Naive B cell (primary cell): ENCODE results near the gene RPH3AL. TPM values are rescaled to one million over a fixed set of nuclear protein-coding genes. Genes with fewer than 3 reads are reported as not detected.
"Not testable (repeated sequence)": the region's sequence is repeated elsewhere in the genome, so short reads cannot be mapped to it uniquely, and the experiment has no call there.

Experiments
- ATAC-seq, 2 donors: fragments of 150-1000 bp; cut with Tn5 transposase; 2 replicates each; pipeline ENCODE4 v1.10.0; 2021; ENCODE audit warnings: low read depth in 2 of 2, mild to moderate bottlenecking in 2 of 2, moderate library complexity in 2 of 2
- DNase-seq: peaks from one replicate; pipeline ENCODE4 v3.0.0; 2022
- H3K27ac Mint-ChIP-seq, 6 donors: one replicate each; pipeline ENCODE4 v1.8.0; 2020 to 2022; ENCODE audit warnings: mild to moderate bottlenecking in 6 of 6, mixed read lengths in 6 of 6, moderate library complexity in 5 of 6, inconsistent platforms in 2 of 6
- H3K27me3 Mint-ChIP-seq, 3 donors: one replicate each; pipeline ENCODE4 v1.8.0; 2021 to 2022; ENCODE audit warnings: mixed read lengths in 3 of 3, mild to moderate bottlenecking in 1 of 3
- H3K36me3 Mint-ChIP-seq, 2 donors: one replicate each; pipeline ENCODE4 v1.8.0; 2020 to 2022; ENCODE audit warnings: mixed read lengths in 2 of 2, inconsistent platforms in 1 of 2, mild to moderate bottlenecking in 1 of 2
- H3K4me1 Mint-ChIP-seq, 3 donors: one replicate each; pipeline ENCODE4 v1.8.0; 2020 to 2022; ENCODE audit warnings: mixed read lengths in 3 of 3, inconsistent platforms in 1 of 3, mild to moderate bottlenecking in 1 of 3, moderate library complexity in 1 of 3
- H3K4me3 Mint-ChIP-seq, 8 donors: one replicate each; pipeline ENCODE4 v1.8.0; 2020 to 2022; ENCODE audit warnings: mild to moderate bottlenecking in 8 of 8, mixed read lengths in 8 of 8, moderate library complexity in 8 of 8, inconsistent platforms in 2 of 8
- H3K9me3 Mint-ChIP-seq, 7 donors: one replicate each; pipeline ENCODE4 v1.8.0; 2020 to 2022; ENCODE audit warnings: mixed read lengths in 7 of 7, mild to moderate bottlenecking in 5 of 7, inconsistent platforms in 2 of 7, moderate library complexity in 1 of 7
- polyA plus RNA-seq, 6 donors: library from polyadenylated mRNA; unstranded; fragments of 300-500 nt; fragmentation: Illumina TruSeq; gene quantifications; one replicate each; pipeline ENCODE4 v1.2.3, GENCODE V29; 2021; ENCODE audit warnings: low read depth in 6 of 6

The RPH3AL gene
- polyA plus RNA-seq, 6 donors from 2014 or later, result 1.3 to 13.2 (median 2.9) TPM; not detected in 1

DNA sequence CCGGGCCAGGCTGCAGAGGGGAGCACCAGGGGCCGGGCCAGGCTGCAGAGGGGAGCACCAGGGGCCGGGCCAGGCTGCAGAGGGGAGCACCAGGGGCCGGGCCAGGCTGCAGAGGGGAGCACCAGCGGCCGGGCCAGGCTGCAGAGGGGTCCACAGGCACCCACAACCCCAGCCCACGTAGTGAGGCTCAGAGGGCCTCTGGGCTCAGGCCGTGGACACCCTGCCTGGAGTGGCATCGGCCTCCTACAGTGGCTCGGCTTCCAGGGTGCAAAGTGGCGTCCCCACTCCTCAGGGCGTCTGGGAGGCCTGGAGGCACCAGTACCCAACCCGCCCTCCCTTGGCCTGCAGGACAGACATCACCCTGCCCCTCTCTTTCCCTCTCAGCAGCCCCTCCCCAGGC lies 180.7 kb downstream of the RPH3AL start:
- no peaks in the 10 kb centered on the region for H3K4me1 Mint-ChIP-seq
- H3K27me3 Mint-ChIP-seq, result peaks cover 7 to 17% (median 9%) of the 10 kb centered on the region in 3 donors
- no peak overlapping the region for H3K4me3 Mint-ChIP-seq
- no peak overlapping the region for H3K27ac Mint-ChIP-seq
- H3K36me3 Mint-ChIP-seq, result no peaks in the 10 kb centered on the region
- H3K9me3 Mint-ChIP-seq, result no peaks in the 10 kb centered on the region
- ATAC-seq (no peak), DNase-seq (no peak)

DNA sequence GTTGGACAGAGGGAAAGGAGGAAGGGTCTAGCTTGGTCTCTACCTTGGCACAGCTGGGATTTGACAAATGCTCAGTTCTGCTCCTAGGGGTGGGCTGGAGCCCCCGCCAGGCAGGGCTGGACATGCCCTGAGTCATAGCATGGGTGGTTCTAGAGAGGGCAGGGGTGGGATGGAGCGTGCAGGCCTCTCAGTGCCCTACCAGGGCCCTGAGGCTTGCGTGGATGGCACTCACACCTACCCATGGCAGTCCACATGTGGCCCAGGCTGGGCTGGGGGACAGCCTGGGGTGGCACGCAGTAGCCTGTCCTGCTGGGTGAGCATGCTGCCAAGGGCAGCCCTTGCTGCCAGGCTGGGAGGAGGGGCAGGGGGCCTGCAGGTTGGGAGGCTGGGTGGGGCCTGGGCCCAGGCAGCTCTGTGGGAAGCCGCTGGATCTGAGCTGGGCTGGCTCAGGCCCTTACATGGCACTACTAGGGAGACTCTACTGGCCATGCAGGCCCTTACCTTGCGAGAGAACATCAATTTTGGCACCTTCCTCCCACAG lies 182.4 kb downstream of the RPH3AL start:
- H3K27ac Mint-ChIP-seq, result peak overlapping the region in 1 of 6 donors; percentile 60
- H3K27me3 Mint-ChIP-seq, result peaks cover 7 to 17% (median 9%) of the 10 kb centered on the region in 3 donors
- H3K36me3 Mint-ChIP-seq, result no peaks in the 10 kb centered on the region
- H3K9me3 Mint-ChIP-seq, result no peaks in the 10 kb centered on the region
- H3K4me1 Mint-ChIP-seq, result no peaks in the 10 kb centered on the region
- peak overlapping the region in 1 of 8 donors; percentile 22 for H3K4me3 Mint-ChIP-seq
- ATAC-seq, result no peak
- no peak for DNase-seq

GRCh38 chr17:168614-169013 lies 184.0 kb downstream of the RPH3AL start:
- H3K4me3 Mint-ChIP-seq, DNase-seq, H3K27ac Mint-ChIP-seq, H3K36me3 Mint-ChIP-seq, ATAC-seq, H3K9me3 Mint-ChIP-seq, H3K4me1 Mint-ChIP-seq: not testable (repeated sequence)
- H3K27me3 Mint-ChIP-seq, result peaks cover 0 to 22% (median 5%) of the 10 kb centered on the region in 3 donors

GRCh38 chr17:165939-166338 lies 186.7 kb downstream of the RPH3AL start:
- no peaks in the 10 kb centered on the region for H3K4me1 Mint-ChIP-seq
- H3K4me3 Mint-ChIP-seq, result no peak overlapping the region
- H3K9me3 Mint-ChIP-seq, result no peaks in the 10 kb centered on the region
- no peak overlapping the region for H3K27ac Mint-ChIP-seq
- no peaks in the 10 kb centered on the region for H3K36me3 Mint-ChIP-seq
- DNase-seq (no peak), ATAC-seq (no peak)
- H3K27me3 Mint-ChIP-seq, result peaks cover 8 to 30% (median 16%) of the 10 kb centered on the region in 3 donors

GRCh38 chr17:164303-165235 lies 188.0 kb downstream of the RPH3AL start:
- DNase-seq, result no peak
- no peak overlapping the region for H3K4me3 Mint-ChIP-seq
- no peaks in the 10 kb centered on the region for H3K4me1 Mint-ChIP-seq
- H3K27ac Mint-ChIP-seq, result peak overlapping the region in 1 of 6 donors; percentile 58
- ATAC-seq, result no peak
- H3K36me3 Mint-ChIP-seq, result no peaks in the 10 kb centered on the region
- H3K27me3 Mint-ChIP-seq, result peaks cover 8 to 25% (median 18%) of the 10 kb centered on the region in 3 donors
- no peaks in the 10 kb centered on the region for H3K9me3 Mint-ChIP-seq

DNA sequence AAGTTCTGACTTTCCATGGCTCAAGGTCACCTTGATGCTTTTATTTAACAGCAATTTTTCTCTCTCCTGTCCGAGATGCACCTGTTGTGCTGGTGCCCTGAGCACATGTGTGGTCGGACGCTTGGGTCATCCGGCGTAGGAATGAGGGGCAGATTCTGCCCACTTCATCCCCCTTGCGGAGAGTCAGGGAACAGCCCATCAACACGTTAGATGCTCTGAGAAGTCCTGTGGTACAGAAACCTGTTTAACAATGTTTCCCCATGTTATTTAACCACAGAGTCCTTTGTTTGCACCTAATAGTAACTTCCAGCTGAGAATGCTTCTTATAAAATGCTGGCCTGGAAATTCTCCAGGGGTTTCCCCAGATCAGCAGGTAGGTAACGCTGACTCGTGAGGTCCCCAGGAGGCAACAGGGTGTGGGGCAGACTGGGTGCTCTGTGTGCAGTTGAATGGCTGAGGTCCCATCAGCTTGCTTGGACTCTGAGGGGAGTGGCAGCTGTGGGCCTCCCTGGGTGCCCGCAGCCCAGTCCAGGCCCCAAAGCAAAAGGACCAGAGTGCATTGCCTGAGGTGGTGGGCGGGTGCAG lies 189.0 kb downstream of the RPH3AL start:
- peaks cover 4 to 19% (median 18%) of the 10 kb centered on the region in 3 donors for H3K27me3 Mint-ChIP-seq

GRCh38 chr17:162689-163088 lies 189.9 kb downstream of the RPH3AL start:
- DNase-seq (no peak), ATAC-seq (no peak)
- Mint-ChIP-seq H3K36me3 (no peaks in the 10 kb centered on the region), H3K27ac (no peak overlapping the region), H3K9me3 (no peaks in the 10 kb centered on the region), H3K4me3 (no peak overlapping the region), H3K4me1 (no peaks in the 10 kb centered on the region), H3K27me3 (peaks cover 4 to 25% (median 24%) of the 10 kb centered on the region in 3 donors)

More for the DNA sequence above, 189.0 kb downstream of the RPH3AL start:
- no peak overlapping the region for H3K4me3 Mint-ChIP-seq
- ATAC-seq, result no peak
- no peaks in the 10 kb centered on the region for H3K4me1 Mint-ChIP-seq
- no peaks in the 10 kb centered on the region for H3K9me3 Mint-ChIP-seq
- no peaks in the 10 kb centered on the region for H3K36me3 Mint-ChIP-seq
- no peak for DNase-seq
- no peak overlapping the region for H3K27ac Mint-ChIP-seq

Other genes starting within 250 kb of the RPH3AL start
- not detected for gene SCGB1C2, start 215.2 kb downstream of the RPH3AL start, polyA plus RNA-seq
- not detected for gene DOC2B, start 171.2 kb downstream of the RPH3AL start, polyA plus RNA-seq
- gene RFLNB, start 93.1 kb upstream of the RPH3AL start, polyA plus RNA-seq, result under 1 TPM in 5 of 6 donors, not detected in 1; 0.12 to 0.41 (median 0.36) TPM